Lower lobe of right lung (tissue), 2 donors: ENCODE results near the gene HTR3D. TPM values are rescaled to one million over a fixed set of nuclear protein-coding genes. Genes with fewer than 3 reads are reported as not detected.
"Not testable (repeated sequence)": the region's sequence is repeated elsewhere in the genome, so short reads cannot be mapped to it uniquely, and the experiment has no call there.

Experiments
- ATAC-seq, 2 donors: fragments of 200-7000 bp; cut with Tn5 transposase; one replicate each; pipeline ENCODE4 v1.9.1; 2020 to 2022; ENCODE audit warnings: mild to moderate bottlenecking in 2 of 2, moderate library complexity in 2 of 2
- DNase-seq: peaks from one replicate; pipeline ENCODE4 v3.0.0-alpha.2; 2020
- H3K27ac ChIP-seq: fragments of 200-600 bp; one replicate; pipeline ENCODE4 v1.8.0; 2022
- H3K27me3 ChIP-seq: fragments of 200-600 bp; one replicate; pipeline ENCODE4 v1.8.0; 2022; ENCODE audit warnings: low read depth
- H3K36me3 ChIP-seq: fragments of 200-600 bp; one replicate; pipeline ENCODE4 v1.8.0; 2022; ENCODE audit warnings: mild to moderate bottlenecking
- H3K4me1 ChIP-seq: fragments of 200-600 bp; one replicate; pipeline ENCODE4 v1.8.0; 2022
- H3K4me3 ChIP-seq: fragments of 200-600 bp; one replicate; pipeline ENCODE4 v1.8.0; 2022; ENCODE audit warnings: mild to moderate bottlenecking
- H3K9me3 ChIP-seq: fragments of 200-600 bp; one replicate; pipeline ENCODE4 v1.8.0; 2022
- CTCF ChIP-seq: fragments of 200-600 bp; IDR thresholded peaks from one replicate; pipeline ENCODE4 v1.8.0; 2022; ENCODE audit warnings: antibody characterized with exemption, mild to moderate bottlenecking
- intact Hi-C: fragments of 100-400 bp; cut with DNase I; formaldehyde crosslinking; loops from one replicate; pipeline ENCODE4 v1.11.0; 2022
- total RNA-seq: library from RNA; stranded (reverse); fragmentation: NEBNext Ultra II Directional; extraction: Animal tissue kit (Norgen Biotek cat#: 25700); gene quantifications from one replicate; pipeline ENCODE4 v1.2.1, GENCODE V29; 2021
- donor health status: DM: no; HTN: yes; CAD: no; lungs with severe emphysema.

Gene HTR3D
- total RNA-seq, 1 donor from 2014 or later, result not detected

DNA sequence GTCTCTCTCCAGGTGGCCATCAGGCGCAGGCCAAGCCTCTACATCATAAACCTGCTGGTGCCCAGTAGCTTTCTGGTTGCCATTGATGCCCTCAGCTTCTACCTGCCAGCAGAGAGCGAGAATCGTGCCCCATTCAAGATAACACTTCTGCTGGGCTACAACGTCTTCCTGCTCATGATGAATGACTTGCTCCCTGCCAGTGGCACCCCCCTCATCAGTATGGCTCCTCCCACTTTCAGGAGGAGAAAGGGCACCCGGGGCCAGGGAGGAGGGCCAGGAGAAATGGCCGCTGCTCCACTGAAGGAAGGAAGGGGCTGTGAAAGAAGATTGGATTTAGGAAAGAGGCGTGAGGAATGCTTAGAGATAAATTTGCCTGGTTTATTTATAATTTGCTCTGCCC lies 27.9 kb downstream of the HTR3D start:
- H3K27me3 ChIP-seq, result no peaks in the 10 kb centered on the region
- intact Hi-C loops, result no loop called here

GRCh38 chr3:184062637-184063036 lies 31.1 kb downstream of the HTR3D start:
- intact Hi-C loops, result no loop called here
- no peak for TF ChIP-seq CTCF
- Histone ChIP-seq H3K4me3 (no peak overlapping the region), H3K9me3 (no peaks in the 10 kb centered on the region), H3K27me3 (no peaks in the 10 kb centered on the region), H3K4me1 (no peaks in the 10 kb centered on the region), H3K27ac (no peak overlapping the region), H3K36me3 (no peaks in the 10 kb centered on the region)
- no peak for ATAC-seq
- DNase-seq, result no peak

More for the DNA sequence above, 27.9 kb downstream of the HTR3D start:
- Histone ChIP-seq H3K27ac (no peak overlapping the region), H3K9me3 (no peaks in the 10 kb centered on the region), H3K4me3 (no peak overlapping the region), H3K36me3 (no peaks in the 10 kb centered on the region), H3K4me1 (no peaks in the 10 kb centered on the region)
- ATAC-seq, result no peak
- TF ChIP-seq CTCF, result no peak
- DNase-seq, result no peak

DNA sequence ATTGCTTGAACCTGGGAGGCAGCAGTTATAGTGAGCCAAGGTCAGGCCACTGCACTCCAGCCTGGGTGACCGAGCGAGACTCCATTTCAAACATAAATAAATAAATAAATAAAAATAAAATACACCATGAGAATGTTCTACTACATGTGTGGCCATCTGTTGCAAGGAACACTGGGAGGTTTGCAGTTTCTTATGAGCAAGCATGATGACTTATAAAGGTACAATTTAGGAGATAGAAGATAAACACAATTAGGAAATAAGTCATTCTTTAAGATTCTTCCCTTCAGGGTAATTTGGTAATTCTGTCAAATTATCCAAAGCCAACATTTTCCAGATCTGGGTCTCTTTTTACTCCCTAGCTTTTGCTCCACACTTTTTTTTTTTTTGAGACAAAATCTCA lies 34.7 kb downstream of the HTR3D start:
- no peak overlapping the region for H3K4me3 ChIP-seq
- H3K9me3 ChIP-seq, result no peaks in the 10 kb centered on the region
- no peaks in the 10 kb centered on the region for H3K36me3 ChIP-seq
- no peaks in the 10 kb centered on the region for H3K27me3 ChIP-seq
- intact Hi-C loops, result no loop called here
- H3K4me1 ChIP-seq, result no peaks in the 10 kb centered on the region
- no peak for TF ChIP-seq CTCF
- ATAC-seq (no peak), DNase-seq (no peak)
- H3K27ac ChIP-seq, result no peak overlapping the region

DNA sequence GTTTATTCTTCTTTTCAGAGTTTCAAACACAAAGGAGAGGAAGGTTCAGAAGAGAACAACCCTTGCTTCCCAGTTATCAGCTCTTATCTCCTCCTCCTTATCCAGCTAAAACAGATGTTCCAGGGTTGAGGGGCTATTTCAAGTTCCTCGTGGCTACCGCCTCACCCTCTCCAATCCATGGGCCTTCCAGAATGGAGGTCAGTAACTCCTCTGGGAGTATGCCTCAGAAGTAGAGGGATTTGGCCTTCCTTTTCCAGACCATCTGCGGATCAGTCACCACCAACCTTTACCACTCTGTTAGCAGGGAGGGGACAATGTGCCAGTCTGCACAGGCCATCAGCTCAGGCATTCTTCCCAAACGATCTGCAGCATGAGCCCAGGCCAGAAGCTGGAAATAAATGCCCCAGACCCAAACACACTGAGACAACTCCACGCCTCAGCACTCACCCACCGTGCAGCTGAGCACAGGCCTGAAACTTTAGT lies 36.1 kb downstream of the HTR3D start:
- Histone ChIP-seq H3K27me3 (no peaks in the 10 kb centered on the region), H3K4me3 (no peak overlapping the region), H3K4me1 (no peaks in the 10 kb centered on the region), H3K9me3 (no peaks in the 10 kb centered on the region), H3K36me3 (no peaks in the 10 kb centered on the region), H3K27ac (no peak overlapping the region)
- no peak for TF ChIP-seq CTCF
- intact Hi-C loops, result no loop called here
- DNase-seq, result no peak
- ATAC-seq, result no peak

DNA sequence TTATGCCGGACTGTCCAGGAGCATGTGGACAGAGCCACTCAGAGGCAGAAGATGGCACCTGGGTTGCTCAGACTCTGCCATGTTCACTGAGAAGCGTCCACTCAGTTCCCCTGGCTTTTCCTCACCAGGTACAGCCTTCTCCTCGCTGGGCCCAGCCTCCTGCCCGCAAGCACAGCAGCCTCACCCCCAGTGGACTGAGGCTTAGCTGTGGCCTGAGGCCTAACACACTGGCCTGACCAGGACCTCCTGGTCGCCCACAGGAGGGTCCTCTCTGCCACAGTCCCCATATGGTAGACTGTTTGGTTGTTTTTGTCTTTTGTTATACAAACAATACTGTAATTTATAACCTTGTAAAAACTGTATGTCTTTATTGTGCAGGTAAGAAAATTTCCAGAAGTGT lies 36.8 kb downstream of the HTR3D start:
- no peak overlapping the region for H3K27ac ChIP-seq
- H3K4me3 ChIP-seq, result no peak overlapping the region
- TF ChIP-seq CTCF, result no peak
- H3K4me1 ChIP-seq, result no peaks in the 10 kb centered on the region
- no peaks in the 10 kb centered on the region for H3K27me3 ChIP-seq
- H3K36me3 ChIP-seq, result no peaks in the 10 kb centered on the region
- DNase-seq (no peak), ATAC-seq (no peak)
- intact Hi-C loops, result no loop called here
- no peaks in the 10 kb centered on the region for H3K9me3 ChIP-seq

GRCh38 chr3:184071142-184071541 lies 39.6 kb downstream of the HTR3D start:
- H3K4me3 ChIP-seq, H3K9me3 ChIP-seq, H3K36me3 ChIP-seq: not testable (repeated sequence)

More at GRCh38 chr3:184071142-184071541, 39.6 kb downstream of the HTR3D start:
- H3K4me1 ChIP-seq, DNase-seq, intact Hi-C loops, ATAC-seq, H3K27me3 ChIP-seq, H3K27ac ChIP-seq: not testable (repeated sequence)
